ENCODE results near the gene IL4I1. TPM values are rescaled to one million over a fixed set of nuclear protein-coding genes. Genes with fewer than 3 reads are reported as not detected.
"Not testable (repeated sequence)": the region's sequence is repeated elsewhere in the genome, so short reads cannot be mapped to it uniquely, and the experiment has no call there.

The IL4I1 gene
- 1 to 10 TPM; 3.6 to 3.7 TPM for total RNA-seq
- polyA plus RNA-seq: 10 to 100 TPM in 1 of 2 donors, 1 to 10 TPM in 1; 3.8 to 21.2 TPM
- long read RNA-seq, donor 1, partial matches to known transcripts: 0 of 1 reads
- long read RNA-seq, donor 1, other reads (novel, unspliced or antisense): 0 of 1 reads
- long read RNA-seq, donor 2: 0 reads
- long read RNA-seq, donor 3: 0 reads
- long read RNA-seq, donor 4: 0 reads
- long read RNA-seq, donor 5: 0 reads

- no peaks in the 10 kb centered on the region for H3K9me3 ChIP-seq (ENCODE audit: control insufficient read depth in 4 of 4, insufficient read depth in 3 of 4, low read length in 3 of 4)
- WGBS, 2 donors: 16 to 27% methylated on average over 20 of the region's 20 CpGs
- no peak within 1 kb of the TSS for H3K4me3 ChIP-seq
- no peaks in the 10 kb centered on the region for H3K36me3 ChIP-seq (ENCODE audit: control insufficient read depth in 4 of 4, insufficient read depth in 4 of 4, low read length in 4 of 4)
- TF ChIP-seq CTCF (IDR thresholded peaks at IDR 0.05; ENCODE audit: control extremely low read depth, extremely low read depth): no peak
- DNase-seq (no peak), ATAC-seq (ENCODE audit: insufficient read depth, low FRiP score) (peak; percentile 28)
- peaks cover 0 to 6% (median 0%) of the 10 kb centered on the region in 5 donors for H3K4me1 ChIP-seq (ENCODE audit: control insufficient read depth in 5 of 5, insufficient read depth in 5 of 5, low read length in 5 of 5)
- peak within 1 kb of the TSS in 1 of 2 donors; percentile 10 for H3K27ac ChIP-seq (ENCODE audit: low read depth in 1 of 2, low read length in 1 of 2)
- no peak within 1 kb of the TSS for H3K9ac ChIP-seq (ENCODE audit: insufficient read depth in 1 of 2, low read length in 2 of 2)
- peaks cover 0 to 7% (median 0%) of the 10 kb centered on the region in 3 donors for H3K27me3 ChIP-seq (ENCODE audit: control insufficient read depth in 3 of 3, insufficient read depth in 3 of 3, low read length in 2 of 3)
These were observed at the start of gene IL4I1 for GRCh38 chr19:49896863-49897621. IL4I1 (minus strand) TSS chr19:49896887; CDS start chr19:49896160, 727 bp downstream.

- H3K27ac ChIP-seq (ENCODE audit: low read depth in 1 of 2, low read length in 1 of 2): no peak overlapping the region
- DNase-seq (no peak), ATAC-seq (ENCODE audit: insufficient read depth, low FRiP score) (no peak)
- H3K36me3 ChIP-seq (ENCODE audit: control insufficient read depth in 4 of 4, insufficient read depth in 4 of 4, low read length in 4 of 4): no peaks in the 10 kb centered on the region
- H3K9me3 ChIP-seq (ENCODE audit: control insufficient read depth in 4 of 4, insufficient read depth in 3 of 4, low read length in 3 of 4): no peaks in the 10 kb centered on the region
- WGBS, 2 donors: 87 to 90% methylated on average over 8 of the region's 8 CpGs
- TF ChIP-seq CTCF (IDR thresholded peaks at IDR 0.05; ENCODE audit: control extremely low read depth, extremely low read depth): no peak
- H3K27me3 ChIP-seq (ENCODE audit: control insufficient read depth in 3 of 3, insufficient read depth in 3 of 3, low read length in 2 of 3): no peaks in the 10 kb centered on the region
- H3K4me3 ChIP-seq: no peak overlapping the region
- H3K9ac ChIP-seq (ENCODE audit: insufficient read depth in 1 of 2, low read length in 2 of 2): no peak overlapping the region
- no peaks in the 10 kb centered on the region for H3K4me1 ChIP-seq (ENCODE audit: control insufficient read depth in 5 of 5, insufficient read depth in 5 of 5, low read length in 5 of 5)
These were observed 49.7 kb upstream of the IL4I1 start for GRCh38 chr19:49946415-49946814.

- 46 to 70% methylated on average over 5 of the region's 5 CpGs for whole genome bisulfite sequencing, 2 donors
- ATAC-seq (ENCODE audit: insufficient read depth, low FRiP score); DNase-seq: not testable (repeated sequence)
These were observed 47.9 kb upstream of the IL4I1 start for GRCh38 chr19:49944567-49944966.

GRCh38 chr19:49940482-49940791 is 43.8 kb upstream of the IL4I1 start:
- Histone ChIP-seq H3K27ac (ENCODE audit: low read depth in 1 of 2, low read length in 1 of 2) (no peak overlapping the region), H3K36me3 (ENCODE audit: control insufficient read depth in 4 of 4, insufficient read depth in 4 of 4, low read length in 4 of 4) (no peaks in the 10 kb centered on the region), H3K4me3 (no peak overlapping the region), H3K9ac (ENCODE audit: insufficient read depth in 1 of 2, low read length in 2 of 2) (no peak overlapping the region), H3K27me3 (ENCODE audit: control insufficient read depth in 3 of 3, insufficient read depth in 3 of 3, low read length in 2 of 3) (no peaks in the 10 kb centered on the region), H3K9me3 (ENCODE audit: control insufficient read depth in 4 of 4, insufficient read depth in 3 of 4, low read length in 3 of 4) (no peaks in the 10 kb centered on the region), H3K4me1 (ENCODE audit: control insufficient read depth in 5 of 5, insufficient read depth in 5 of 5, low read length in 5 of 5) (peaks cover 0 to 6% (median 0%) of the 10 kb centered on the region in 5 donors)
- WGBS, 2 donors: 92 to 95% methylated on average over 5 of the region's 5 CpGs
- ATAC-seq (ENCODE audit: insufficient read depth, low FRiP score) (no peak), DNase-seq (no peak)
- TF ChIP-seq CTCF (IDR thresholded peaks at IDR 0.05; ENCODE audit: control extremely low read depth, extremely low read depth): no peak

More at GRCh38 chr19:49944567-49944966, 47.9 kb upstream of the IL4I1 start:
- not testable (repeated sequence) for H3K36me3 ChIP-seq (ENCODE audit: control insufficient read depth in 4 of 4, insufficient read depth in 4 of 4, low read length in 4 of 4); H3K27ac ChIP-seq (ENCODE audit: low read depth in 1 of 2, low read length in 1 of 2); H3K9me3 ChIP-seq (ENCODE audit: control insufficient read depth in 4 of 4, insufficient read depth in 3 of 4, low read length in 3 of 4); H3K4me1 ChIP-seq (ENCODE audit: control insufficient read depth in 5 of 5, insufficient read depth in 5 of 5, low read length in 5 of 5); H3K9ac ChIP-seq (ENCODE audit: insufficient read depth in 1 of 2, low read length in 2 of 2); H3K4me3 ChIP-seq; H3K27me3 ChIP-seq (ENCODE audit: control insufficient read depth in 3 of 3, insufficient read depth in 3 of 3, low read length in 2 of 3)
